Psoas muscle (tissue), 8 donors: ENCODE data around the gene HDC. TPM values are rescaled to one million over a fixed set of nuclear protein-coding genes. Genes with fewer than 3 reads are reported as not detected.

ENCODE experiments used
- ATAC-seq, 4 donors: fragments of 200-7000 bp; cut with Tn5 transposase; one replicate each; pipeline ENCODE4 v1.9.1; 2020; ENCODE audit warnings: moderate library complexity in 3 of 4, mild to moderate bottlenecking in 2 of 4
- DNase-seq, 2 donors: peaks; one replicate each; pipeline ENCODE4 v3.0.0-alpha.2; 2020
- H3K27ac ChIP-seq: fragments of 200-600 bp; one replicate; pipeline ENCODE4 v1.8.0; 2022
- H3K27me3 ChIP-seq, 3 donors: fragments of 200-600 bp in 1 of 3; one replicate each; pipeline versions ENCODE4 v1.6.1 to v1.8.0; 2013 to 2022; ENCODE audit warnings: low read length in 2 of 3, mild to moderate bottlenecking in 2 of 3, moderate library complexity in 1 of 3; ENCODE audit not compliant: insufficient read depth in 3 of 3
- H3K36me3 ChIP-seq, 2 donors: fragments of 200-600 bp in 1 of 2; one replicate each; pipeline versions ENCODE4 v1.6.1 to v1.8.0; 2013 to 2022; ENCODE audit warnings: low read depth in 1 of 2, mild to moderate bottlenecking in 1 of 2, moderate library complexity in 1 of 2; ENCODE audit not compliant: insufficient read depth in 1 of 2
- H3K4me1 ChIP-seq: fragments of 200-600 bp; one replicate; pipeline ENCODE4 v1.8.0; 2022
- H3K4me3 ChIP-seq: fragments of 200-600 bp; one replicate; pipeline ENCODE4 v1.8.0; 2022; ENCODE audit warnings: mild to moderate bottlenecking
- H3K9me3 ChIP-seq: fragments of 200-600 bp; one replicate; pipeline ENCODE4 v1.8.0; 2022
- CTCF ChIP-seq: fragments of 200-600 bp; IDR thresholded peaks from one replicate; pipeline ENCODE4 v1.8.0; 2022; ENCODE audit warnings: antibody characterized with exemption
- WGBS, 3 donors: extraction: QIAGEN DNeasy Blood & Tissue Kit; methylation state at CpG; one replicate each; pipeline versions ENCODE4 v1.1.6 to v1.1.7; 2013; 5-methylcytosine and 5-hydroxymethylcytosine counted together
- intact Hi-C, 2 donors: fragments of 100-400 bp; cut with DNase I; formaldehyde crosslinking; loops; one replicate each; pipeline versions ENCODE4 v1.11.0 to v1.14.2; 2022
- polyA plus RNA-seq, 3 donors: library from polyadenylated mRNA; stranded (reverse); fragments of 200-250 nt; gene quantifications; one replicate each; pipeline ENCODE4 v1.2.3, GENCODE V29; 2013
- total RNA-seq, 4 donors: library from RNA; stranded (reverse); fragmentation: NEBNext Ultra II Directional in 2 of 4; extraction: Animal tissue kit (Norgen Biotek cat#: 25700) in 2 of 4; gene quantifications; one replicate each; pipeline versions ENCODE4 v1.2.1 to v1.2.4, GENCODE V29; 2021 to 2023
- donor health status: healthy with polysubstance abuse.
- donor health status: DM: no; HTN: no; CAD: no; lungs with moderate emphysema.
- donor health status: Bipolar disorder and iron deficiency.
- donor health status: healthy.
- donor health status: DM: yes; HTN: yes; CAD: no.
- donor health status: DM: no; HTN: no; CAD: no.
- donor health status: DM: no; HTN: no; CAD: no.
- donor health status: DM: yes; HTN: yes; CAD: no.

HDC gene
- total and polyA plus RNA-seq, 7 donors: 0.03 to 0.97 (median 0.34) TPM

GRCh38 chr15:50252556-50252955, 13.0 kb downstream of the HDC start:
- Histone ChIP-seq H3K4me1 (no peaks in the 10 kb centered on the region), H3K4me3 (no peak overlapping the region), H3K27me3 (peaks cover 0 to 2% (median 0%) of the 10 kb centered on the region in 3 donors), H3K36me3 (no peaks in the 10 kb centered on the region), H3K9me3 (no peaks in the 10 kb centered on the region), H3K27ac (no peak overlapping the region)
- WGBS, 3 donors: 92 to 94% (median 93%) methylated on average over 11 of the region's 11 CpGs
- DNase-seq: no peak
- intact Hi-C loops: no loop called here
- no peak for ATAC-seq
- no peak for TF ChIP-seq CTCF

- H3K27ac ChIP-seq: no peak overlapping the region
- DNase-seq (no peak), ATAC-seq (no peak)
- 81 to 92% (median 89%) methylated on average over 11 of the region's 11 CpGs for WGBS, 3 donors
- TF ChIP-seq CTCF: no peak
- no peaks in the 10 kb centered on the region for H3K4me1 ChIP-seq
- H3K4me3 ChIP-seq: no peak overlapping the region
- no peaks in the 10 kb centered on the region for H3K9me3 ChIP-seq
- intact Hi-C loops: no loop called here
- H3K27me3 ChIP-seq: peaks cover 0 to 2% (median 0%) of the 10 kb centered on the region in 3 donors
- H3K36me3 ChIP-seq: no peaks in the 10 kb centered on the region
These were observed 13.8 kb downstream of the HDC start for GRCh38 chr15:50251638-50252182.

- no peak for DNase-seq
- TF ChIP-seq CTCF: no peak
- H3K4me1 ChIP-seq: no peaks in the 10 kb centered on the region
- intact Hi-C loops: no loop called here
- no peak overlapping the region for H3K27ac ChIP-seq
- WGBS, 3 donors: 40 to 55% (median 43%) methylated on average over 6 of the region's 6 CpGs
- no peaks in the 10 kb centered on the region for H3K9me3 ChIP-seq
- no peak for ATAC-seq
- H3K4me3 ChIP-seq: no peak overlapping the region
- no peaks in the 10 kb centered on the region for H3K36me3 ChIP-seq
- H3K27me3 ChIP-seq: peaks cover 0 to 2% (median 0%) of the 10 kb centered on the region in 3 donors
These were observed 14.6 kb downstream of the HDC start for GRCh38 chr15:50250760-50251394.

- H3K27me3 ChIP-seq: peaks cover 0 to 2% (median 0%) of the 10 kb centered on the region in 3 donors
These were observed 15.8 kb downstream of the HDC start for GRCh38 chr15:50249704-50250103.

More at GRCh38 chr15:50249704-50250103, 15.8 kb downstream of the HDC start:
- Histone ChIP-seq H3K27ac (no peak overlapping the region), H3K9me3 (no peaks in the 10 kb centered on the region), H3K36me3 (no peaks in the 10 kb centered on the region), H3K4me1 (no peaks in the 10 kb centered on the region), H3K4me3 (no peak overlapping the region)
- intact Hi-C loops: no loop called here
- ATAC-seq (no peak), DNase-seq (no peak)
- 43 to 49% (median 48%) methylated on average over 2 of the region's 2 CpGs for WGBS, 3 donors
- no peak for TF ChIP-seq CTCF
